Progenitor cell of endocrine pancreas (in vitro differentiated cells): ENCODE results near the gene SLC2A6. TPM values are rescaled to one million over a fixed set of nuclear protein-coding genes. Genes with fewer than 3 reads are reported as not detected.

ENCODE experiments used
- DNase-seq: peaks from one replicate; pipeline ENCODE4 v3.0.0; 2021; ENCODE audit warnings: low spot score; ENCODE audit not compliant: unreplicated experiment
- H3K27ac Mint-ChIP-seq: 2 replicates; pipeline ENCODE4 v1.8.0; 2021; ENCODE audit warnings: mild to moderate bottlenecking, moderate library complexity, mixed read lengths
- H3K27me3 Mint-ChIP-seq: 2 replicates; pipeline ENCODE4 v1.8.0; 2021; ENCODE audit warnings: mixed read lengths
- H3K36me3 Mint-ChIP-seq: 2 replicates; pipeline ENCODE4 v1.8.0; 2022; ENCODE audit warnings: mixed read lengths; ENCODE audit not compliant: insufficient read depth
- H3K4me1 Mint-ChIP-seq: 2 replicates; pipeline ENCODE4 v1.8.0; 2021; ENCODE audit warnings: low read depth, mixed read lengths
- H3K4me3 Mint-ChIP-seq: 2 replicates; pipeline ENCODE4 v1.8.0; 2021; ENCODE audit warnings: low read depth, mild to moderate bottlenecking, moderate library complexity, mixed read lengths
- H3K9me3 Mint-ChIP-seq: 2 replicates; pipeline ENCODE4 v1.8.0; 2021; ENCODE audit warnings: low read depth, mixed read lengths
- CTCF ChIP-seq: fragments of 200-600 bp; sonication (generic); IDR thresholded peaks from one replicate; pipeline ENCODE4 v1.5.0; 2021; ENCODE audit warnings: antibody characterized with exemption, mild to moderate bottlenecking; ENCODE audit not compliant: unreplicated experiment
- total RNA-seq: library from RNA; stranded (reverse); gene quantifications from 2 replicates; pipeline ENCODE4 v1.2.1, GENCODE V29; 2021

The SLC2A6 gene
- total RNA-seq, 1 donor from 2014 or later = 4.7 TPM

- peaks cover 1% of the 10 kb centered on the region for H3K36me3 Mint-ChIP-seq
- peak overlapping the region; percentile 50 for H3K4me3 Mint-ChIP-seq
- peaks cover 2% of the 10 kb centered on the region for H3K4me1 Mint-ChIP-seq
- H3K27ac Mint-ChIP-seq = no peak overlapping the region
- H3K27me3 Mint-ChIP-seq = peaks cover 10% of the 10 kb centered on the region
- no peak for DNase-seq
- TF ChIP-seq CTCF = no peak
- no peaks in the 10 kb centered on the region for H3K9me3 Mint-ChIP-seq
Observed at GRCh38 chr9:133427658-133428348, 51.1 kb downstream of the SLC2A6 start.

DNA sequence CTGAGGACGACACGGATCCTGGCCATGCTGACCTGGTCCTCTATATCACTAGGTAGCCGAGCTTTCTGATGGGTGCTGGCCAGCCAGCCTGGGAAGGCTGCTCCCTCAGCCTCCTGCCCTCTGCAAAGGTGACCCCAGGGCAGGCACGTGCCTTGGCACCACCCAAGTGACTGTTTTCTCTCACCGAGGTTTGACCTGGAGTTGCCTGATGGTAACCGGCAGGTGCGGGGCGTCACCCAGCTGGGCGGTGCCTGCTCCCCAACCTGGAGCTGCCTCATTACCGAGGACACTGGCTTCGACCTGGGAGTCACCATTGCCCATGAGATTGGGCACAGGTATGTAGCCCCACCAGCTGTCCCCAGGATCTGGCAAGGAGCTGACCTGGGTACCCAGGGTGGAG lies 52.9 kb downstream of the SLC2A6 start:
- Mint-ChIP-seq H3K4me3 (no peak overlapping the region), H3K4me1 (peaks cover 7% of the 10 kb centered on the region), H3K9me3 (no peaks in the 10 kb centered on the region), H3K36me3 (peaks cover 1% of the 10 kb centered on the region), H3K27me3 (peaks cover 10% of the 10 kb centered on the region), H3K27ac (no peak overlapping the region)
- no peak for DNase-seq
- TF ChIP-seq CTCF = no peak

DNA sequence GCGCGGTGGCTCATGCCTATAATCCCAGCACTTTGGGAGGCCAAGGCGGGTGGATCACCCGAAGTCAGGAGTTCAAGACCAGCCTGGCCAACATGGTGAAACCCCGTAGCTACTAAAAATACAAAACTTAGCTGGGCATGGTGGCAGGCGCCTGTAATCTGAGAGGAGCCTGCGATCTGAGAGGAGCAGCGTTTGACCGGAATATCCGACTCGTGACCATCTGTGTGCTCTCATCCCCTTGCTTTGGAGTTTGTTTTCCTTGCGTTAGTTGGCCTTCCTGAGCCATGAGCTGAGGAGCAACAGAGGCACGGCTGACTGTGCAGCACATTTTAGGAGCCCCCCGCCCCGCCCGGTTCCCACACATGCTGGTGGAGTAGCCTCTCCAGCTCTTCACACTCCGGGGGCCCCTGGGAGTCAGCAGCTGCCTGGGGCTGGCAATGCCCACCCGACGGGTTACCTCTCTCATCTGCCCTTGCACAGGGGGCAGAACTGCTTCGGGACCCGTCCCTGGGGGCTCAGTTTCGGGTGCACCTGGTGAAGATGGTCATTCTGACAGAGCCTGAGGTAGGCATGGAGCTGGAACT lies 53.8 kb downstream of the SLC2A6 start:
- no peaks in the 10 kb centered on the region for H3K9me3 Mint-ChIP-seq
- H3K27me3 Mint-ChIP-seq = peaks cover 7% of the 10 kb centered on the region
- peaks cover 1% of the 10 kb centered on the region for H3K36me3 Mint-ChIP-seq
- no peak for TF ChIP-seq CTCF
- no peak for DNase-seq
- H3K4me1 Mint-ChIP-seq = peaks cover 10% of the 10 kb centered on the region
- no peak overlapping the region for H3K4me3 Mint-ChIP-seq
- H3K27ac Mint-ChIP-seq = no peak overlapping the region

- DNase-seq = no peak
- Mint-ChIP-seq H3K4me3 (no peak overlapping the region), H3K27me3 (peaks cover 3% of the 10 kb centered on the region), H3K27ac (no peak overlapping the region), H3K36me3 (peaks cover 3% of the 10 kb centered on the region), H3K4me1 (peaks cover 13% of the 10 kb centered on the region), H3K9me3 (no peaks in the 10 kb centered on the region)
- no peak for TF ChIP-seq CTCF
Observed at GRCh38 chr9:133424187-133424586, 54.7 kb downstream of the SLC2A6 start.

- Mint-ChIP-seq H3K9me3 (no peaks in the 10 kb centered on the region), H3K27ac (peak overlapping the region; percentile 34), H3K4me3 (no peak overlapping the region), H3K4me1 (peaks cover 21% of the 10 kb centered on the region), H3K27me3 (peaks cover 3% of the 10 kb centered on the region), H3K36me3 (peaks cover 3% of the 10 kb centered on the region)
- DNase-seq = no peak
- TF ChIP-seq CTCF = no peak
Observed at GRCh38 chr9:133423216-133423615, 55.7 kb downstream of the SLC2A6 start.
